Measurements from ENCODE around the gene SUN3.
A peak's percentile ranks its signal among the peaks of the same experiment; 100 is the strongest.
"Not testable (repeated sequence)": the region's sequence is repeated elsewhere in the genome, so short reads cannot be mapped to it uniquely, and the experiment has no call there.

Gene SUN3

DNA sequence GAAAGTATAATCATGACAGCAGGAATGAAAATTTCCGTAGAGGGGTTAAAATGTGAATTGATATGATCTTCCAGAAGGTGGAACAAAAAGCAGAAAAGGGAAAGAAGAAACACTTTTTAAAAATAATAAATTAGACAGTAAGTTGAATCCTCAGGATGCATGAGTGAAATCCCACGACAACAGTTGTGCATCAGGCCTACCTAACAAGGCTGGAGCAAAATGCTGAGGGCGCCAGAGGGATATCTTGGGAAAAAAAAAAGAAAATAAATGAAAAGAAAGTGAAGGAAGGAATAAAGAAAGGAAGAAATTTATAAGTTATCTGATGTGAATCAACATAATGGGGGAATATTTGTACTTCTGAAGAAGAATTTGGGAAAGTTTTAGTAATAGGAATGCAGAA lies 36.5 kb downstream of the SUN3 start:
- TF ChIP-seq, protein P1, sequence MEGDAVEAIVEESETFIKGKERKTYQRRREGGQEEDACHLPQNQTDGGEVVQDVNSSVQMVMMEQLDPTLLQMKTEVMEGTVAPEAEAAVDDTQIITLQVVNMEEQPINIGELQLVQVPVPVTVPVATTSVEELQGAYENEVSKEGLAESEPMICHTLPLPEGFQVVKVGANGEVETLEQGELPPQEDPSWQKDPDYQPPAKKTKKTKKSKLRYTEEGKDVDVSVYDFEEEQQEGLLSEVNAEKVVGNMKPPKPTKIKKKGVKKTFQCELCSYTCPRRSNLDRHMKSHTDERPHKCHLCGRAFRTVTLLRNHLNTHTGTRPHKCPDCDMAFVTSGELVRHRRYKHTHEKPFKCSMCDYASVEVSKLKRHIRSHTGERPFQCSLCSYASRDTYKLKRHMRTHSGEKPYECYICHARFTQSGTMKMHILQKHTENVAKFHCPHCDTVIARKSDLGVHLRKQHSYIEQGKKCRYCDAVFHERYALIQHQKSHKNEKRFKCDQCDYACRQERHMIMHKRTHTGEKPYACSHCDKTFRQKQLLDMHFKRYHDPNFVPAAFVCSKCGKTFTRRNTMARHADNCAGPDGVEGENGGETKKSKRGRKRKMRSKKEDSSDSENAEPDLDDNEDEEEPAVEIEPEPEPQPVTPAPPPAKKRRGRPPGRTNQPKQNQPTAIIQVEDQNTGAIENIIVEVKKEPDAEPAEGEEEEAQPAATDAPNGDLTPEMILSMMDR (conservative IDR thresholded peaks at IDR 0.05), result no peak
- no peak overlapping the region for H3K27ac ChIP-seq

DNA sequence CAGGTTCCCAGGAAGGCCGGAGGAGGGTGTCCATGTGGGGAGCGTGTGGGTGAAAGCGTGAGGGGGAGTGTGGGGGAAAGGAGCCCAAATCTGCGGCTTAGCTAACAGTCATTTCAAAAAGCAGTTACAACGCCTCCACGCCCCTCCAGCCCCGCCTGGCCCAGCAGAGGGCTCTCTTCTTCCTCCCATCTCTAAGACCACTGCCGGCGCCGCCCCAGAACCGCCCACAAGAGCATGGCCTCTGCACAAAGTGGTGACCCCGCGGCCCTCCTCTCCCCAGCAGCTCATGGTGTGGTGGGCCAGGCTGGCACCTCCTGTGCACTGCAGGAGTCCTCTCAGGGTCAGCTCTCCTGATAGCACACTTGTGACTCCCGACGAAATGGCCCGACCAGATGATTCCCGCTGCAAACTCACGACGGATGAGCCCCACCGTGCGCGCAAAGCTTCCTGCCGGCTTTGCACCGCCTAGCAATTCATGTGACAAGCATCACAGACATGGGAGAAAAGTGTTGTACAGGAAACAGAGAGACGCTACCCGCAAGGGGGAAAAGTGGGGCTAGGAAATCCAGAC lies 37.1 kb downstream of the SUN3 start:
- TF ChIP-seq, protein P1 (conservative IDR thresholded peaks at IDR 0.05), result peak; percentile 26; the same call in 1 of the 2 replicates

DNA sequence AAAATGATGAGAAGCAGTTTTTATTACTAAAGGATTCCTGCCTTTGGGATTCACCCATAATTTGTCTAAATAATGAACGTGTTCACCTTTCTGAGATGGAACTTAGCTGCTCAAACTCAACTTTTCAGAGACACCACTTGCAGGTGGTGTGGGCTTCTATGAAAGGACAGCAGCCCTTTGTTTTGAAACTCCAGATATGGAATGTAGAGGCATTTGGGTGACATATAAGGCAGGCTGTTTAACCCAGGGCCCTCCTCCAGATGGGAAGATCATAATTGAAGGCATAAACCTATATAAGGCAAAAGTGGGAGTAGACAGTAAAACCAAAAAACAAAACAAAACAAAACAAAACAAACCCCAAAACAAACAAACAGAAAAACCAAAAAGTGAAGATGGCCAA lies 37.6 kb downstream of the SUN3 start:
- H3K27ac ChIP-seq, result no peak overlapping the region
- TF ChIP-seq, protein P1 (conservative IDR thresholded peaks at IDR 0.05), result no peak

More for the DNA sequence above, 37.1 kb downstream of the SUN3 start:
- no peak overlapping the region for H3K27ac ChIP-seq

GRCh38 chr7:47990592-47990991 lies 38.3 kb downstream of the SUN3 start:
- TF ChIP-seq, protein P1 (conservative IDR thresholded peaks at IDR 0.05), result no peak
- no peak overlapping the region for H3K27ac ChIP-seq

DNA sequence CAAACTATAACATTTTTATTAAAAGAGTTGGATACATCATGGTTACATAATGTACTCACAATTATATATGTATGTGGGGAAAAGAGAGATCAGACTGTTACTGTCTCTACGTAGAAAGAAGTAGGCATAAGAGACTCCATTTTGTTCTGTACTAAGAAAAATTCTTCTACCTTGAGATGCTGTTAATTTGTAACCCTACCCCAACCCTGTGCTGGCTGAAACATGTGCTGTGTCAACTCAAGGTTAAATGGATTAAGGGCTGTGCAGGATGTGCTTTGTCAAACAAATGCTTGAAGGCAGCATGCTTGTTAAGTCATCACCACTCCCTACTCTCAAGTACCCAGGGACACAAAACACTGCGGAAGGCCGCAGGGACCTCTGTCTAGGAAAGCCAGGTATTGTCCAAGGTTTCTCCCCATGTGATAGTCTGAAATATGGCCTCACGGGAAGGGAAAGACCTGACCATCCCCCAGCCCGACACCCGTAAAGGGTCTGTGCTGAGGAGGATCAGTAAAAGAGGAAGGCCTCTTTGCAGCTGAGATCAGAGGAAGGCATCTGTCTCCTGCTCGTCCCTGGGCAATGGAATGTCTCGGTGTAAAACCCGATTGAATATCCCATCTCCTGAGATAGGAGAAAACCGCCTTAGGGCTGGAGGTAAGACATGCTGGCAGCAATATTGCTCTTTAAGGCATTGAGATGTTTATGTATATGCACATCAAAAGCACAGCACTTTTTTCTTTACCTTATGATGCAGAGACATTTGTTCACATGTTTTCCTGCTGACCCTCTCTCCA lies 39.1 kb downstream of the SUN3 start:
- not testable (repeated sequence) for H3K27ac ChIP-seq

DNA sequence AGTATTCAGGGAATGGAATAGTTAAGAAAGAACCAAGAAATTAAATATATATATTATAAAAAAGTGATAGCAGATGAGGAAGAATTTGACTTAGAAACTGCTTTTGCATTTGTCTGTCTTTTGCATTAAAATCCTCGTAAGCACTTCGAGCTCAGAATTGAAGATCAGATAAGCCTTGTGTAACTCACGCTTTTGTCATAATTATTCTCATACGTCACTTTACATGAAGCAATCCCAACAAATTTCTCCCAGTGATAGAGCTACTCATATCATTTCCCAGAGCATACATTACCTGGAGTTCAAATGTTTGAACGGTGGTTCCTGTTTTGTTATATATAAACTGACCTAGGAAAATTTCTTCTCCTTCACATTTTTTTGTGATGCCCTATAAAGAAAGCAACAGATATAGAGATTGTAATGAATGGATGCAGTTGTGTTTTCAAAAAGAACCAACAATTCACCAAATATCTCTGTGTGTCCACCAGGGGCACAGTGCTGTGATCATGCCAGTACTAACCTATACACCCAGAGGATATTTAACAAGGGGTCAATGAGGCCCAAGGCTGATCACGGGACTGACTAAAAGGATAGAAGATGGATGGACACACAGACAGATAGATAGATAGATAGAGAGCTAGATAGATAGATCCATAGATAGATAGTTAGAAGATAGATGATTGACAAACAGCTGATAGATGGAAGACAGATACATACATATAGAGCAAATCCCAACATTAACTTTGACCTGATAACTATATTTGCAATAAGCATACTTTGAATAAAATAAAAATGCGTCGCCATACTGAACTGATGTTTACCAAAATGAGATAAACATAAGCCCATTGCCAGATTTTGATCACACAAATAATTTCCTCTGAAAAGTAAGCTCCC lies 40.2 kb downstream of the SUN3 start:
- TF ChIP-seq, protein P1 (conservative IDR thresholded peaks at IDR 0.05), result peak; percentile 63
- H3K27ac ChIP-seq, result no peak overlapping the region

DNA sequence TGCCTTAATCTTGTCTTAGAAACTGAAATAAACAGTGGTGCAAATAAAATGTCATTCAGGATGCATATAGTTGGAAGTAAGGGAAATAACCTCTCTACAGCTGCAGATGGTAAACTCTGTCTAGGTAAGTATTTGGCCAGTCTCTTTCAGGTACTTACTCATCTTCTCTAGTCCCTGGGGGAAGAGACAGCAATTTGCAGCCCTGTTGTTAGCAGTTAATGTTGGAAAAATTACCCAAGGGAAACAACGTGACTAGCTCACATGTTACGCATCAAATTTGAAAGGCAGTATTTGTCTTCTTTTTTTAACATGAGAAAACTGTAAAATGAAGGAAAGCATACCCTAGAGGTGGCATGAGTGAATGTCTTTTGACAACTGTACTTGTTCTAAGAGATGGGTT lies 46.3 kb downstream of the SUN3 start:
- TF ChIP-seq, protein P1 (conservative IDR thresholded peaks at IDR 0.05), result no peak
- H3K27ac ChIP-seq, result no peak overlapping the region

DNA sequence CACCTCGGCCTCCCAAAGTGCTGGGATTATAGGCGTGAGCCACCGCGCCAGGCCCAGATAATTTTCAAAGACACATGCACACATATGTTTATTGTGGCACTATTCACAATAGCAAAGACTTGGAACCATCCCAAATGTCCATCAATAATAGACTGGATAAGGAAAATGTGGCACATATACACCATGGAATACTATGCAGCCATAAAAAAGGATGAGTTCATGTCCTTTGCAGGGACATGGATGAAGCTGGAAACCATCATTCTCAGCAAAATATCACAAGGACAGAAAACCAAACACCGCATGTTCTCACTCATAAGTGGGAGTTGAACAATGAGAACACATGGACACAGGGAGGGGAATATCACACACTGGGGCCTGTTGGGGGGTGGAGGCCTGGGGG lies 48.3 kb downstream of the SUN3 start:
- not testable (repeated sequence) for H3K27ac ChIP-seq

Data from VCaP (cell line).